Transverse colon (tissue), 4 donors: ENCODE data around the gene P3H2. TPM values are rescaled to one million over a fixed set of nuclear protein-coding genes. Genes with fewer than 3 reads are reported as not detected.

Experiments
- DNase-seq: peaks from one replicate; pipeline ENCODE4 v3.0.0-alpha.2; 2019
- H3K27ac ChIP-seq, 4 donors: fragments of 200-600 bp; sonication (generic); 2 replicates each; pipeline ENCODE4 v1.5.1; 2016 to 2018; ENCODE audit warnings: inconsistent platforms in 4 of 4
- H3K27me3 ChIP-seq: fragments of 200-600 bp; sonication (generic); 2 replicates; pipeline ENCODE4 v1.5.1; 2017; ENCODE audit warnings: inconsistent platforms
- H3K36me3 ChIP-seq, 4 donors: fragments of 200-600 bp; sonication (generic); 2 replicates each; pipeline ENCODE4 v1.5.1; 2017 to 2019; ENCODE audit warnings: inconsistent platforms in 4 of 4
- H3K4me1 ChIP-seq, 4 donors: fragments of 200-600 bp; sonication (generic); 2 replicates each; pipeline ENCODE4 v1.5.1; 2017 to 2020; ENCODE audit warnings: inconsistent platforms in 4 of 4
- H3K4me3 ChIP-seq, 4 donors: fragments of 200-600 bp; sonication (generic); 1 replicate in 1 of 4; 2 replicates in 3 of 4; pipeline versions ENCODE4 v1.5.1 to v1.6.1; 2017 to 2019; ENCODE audit warnings: inconsistent platforms in 4 of 4
- H3K9me3 ChIP-seq, 2 donors: fragments of 200-600 bp; sonication (generic); 2 replicates each; pipeline ENCODE4 v1.5.1; 2017 to 2019; ENCODE audit warnings: inconsistent platforms in 2 of 2
- CTCF ChIP-seq, 5 experiments: fragments of 200-600 bp in 3 of 5; fragments of 450-650 bp in 2 of 5; sonication (generic) in 3 of 5; IDR thresholded peaks; 1 replicate in 2 of 5; 2 replicates in 3 of 5; pipeline ENCODE4 v1.5.1; 2016 to 2017; ENCODE audit warnings: antibody characterized with exemption in 5 of 5, inconsistent platforms in 3 of 5, mild to moderate bottlenecking in 2 of 5, moderate library complexity in 1 of 5
- EP300 ChIP-seq: sonication (generic); formaldehyde crosslinking; IDR thresholded peaks from one replicate; pipeline ENCODE4 v1.6.1; 2017; ENCODE audit warnings: antibody characterized with exemption, low read depth
- POLR2A ChIP-seq: fragments of 450-650 bp; IDR thresholded peaks from one replicate; pipeline ENCODE4 v1.6.1; 2016; ENCODE audit warnings: antibody characterized with exemption, mild to moderate bottlenecking, moderate library complexity
- POLR2AphosphoS5 ChIP-seq, 3 donors: sonication (generic); formaldehyde crosslinking; IDR thresholded peaks; one replicate each; pipeline ENCODE4 v1.6.1; 2016; ENCODE audit warnings: antibody characterized with exemption in 3 of 3
- WGBS, 2 donors: methylation state at CpG; one replicate each; pipeline ENCODE4 v1.1.5; 2018; ENCODE audit warnings: low coverage in 1 of 2; 5-methylcytosine and 5-hydroxymethylcytosine counted together
- in situ Hi-C, 4 donors: fragments of 200-750 bp; cut with MboI; loops; one replicate each; pipeline versions ENCODE4 v1.15.0 to v1.15.1; 2017; ENCODE audit warnings: low sequenced_read_pairs in 3 of 4, low pct_ligation_motif_present in 1 of 4, low pct_unique_long_range_greater_than_20kb in 1 of 4
- intact Hi-C: fragments of 100-400 bp; cut with DNase I; formaldehyde crosslinking; loops from one replicate; pipeline ENCODE4 v1.15.1; 2023; ENCODE audit warnings: low total_unique reads
- total RNA-seq, 4 donors: library from RNA; depleted of rRNA; stranded (reverse); fragments of >200 nt; gene quantifications; one replicate each; pipeline ENCODE4 v1.1.0, GENCODE V29; 2016

P3H2 gene
- total RNA-seq, 4 donors from 2014 or later: 26.6 to 153 (median 54.3) TPM

GRCh38 chr3:190012784-190013183 lies 107.9 kb downstream of the P3H2 start:
- 63 to 65% methylated on average over 6 of the region's 6 CpGs for WGBS, 2 donors
- peak overlapping the region in 1 of 4 donors; percentile 29 for H3K27ac ChIP-seq
- in situ Hi-C loops: no loop called here

GRCh38 chr3:190012314-190012782 lies 108.3 kb downstream of the P3H2 start:
- no peaks in the 10 kb centered on the region for H3K27me3 ChIP-seq
- H3K4me3 ChIP-seq: no peak overlapping the region
- no peak for DNase-seq
- in situ Hi-C loops: no loop called here
- peaks cover 6 to 17% (median 10%) of the 10 kb centered on the region in 4 donors for H3K4me1 ChIP-seq
- intact Hi-C loops: no loop called here
- H3K9me3 ChIP-seq: no peaks in the 10 kb centered on the region
- H3K27ac ChIP-seq: peak overlapping the region in 1 of 4 donors; percentile 29
- TF ChIP-seq POLR2A (no peak), EP300 (no peak), POLR2AphosphoS5 (IDR thresholded peaks at IDR 0.05) (no peak), CTCF (IDR thresholded peaks at IDR 0.05) (no peak)
- H3K36me3 ChIP-seq: no peaks in the 10 kb centered on the region
- WGBS, 2 donors: 13 to 30% methylated on average over 4 of the region's 4 CpGs

More at GRCh38 chr3:190012784-190013183, 107.9 kb downstream of the P3H2 start:
- Histone ChIP-seq H3K27me3 (no peaks in the 10 kb centered on the region), H3K4me1 (peaks cover 6 to 15% (median 10%) of the 10 kb centered on the region in 4 donors), H3K4me3 (no peak overlapping the region), H3K9me3 (no peaks in the 10 kb centered on the region), H3K36me3 (no peaks in the 10 kb centered on the region)
- intact Hi-C loops: no loop called here
- DNase-seq: no peak
- TF ChIP-seq CTCF (IDR thresholded peaks at IDR 0.05): no peak
- TF ChIP-seq POLR2AphosphoS5 (IDR thresholded peaks at IDR 0.05): no peak
- no peak for TF ChIP-seq POLR2A
- TF ChIP-seq EP300: no peak

GRCh38 chr3:190010486-190010885 lies 110.2 kb downstream of the P3H2 start:
- no peaks in the 10 kb centered on the region for H3K36me3 ChIP-seq
- no peaks in the 10 kb centered on the region for H3K9me3 ChIP-seq
- TF ChIP-seq POLR2A (no peak), CTCF (IDR thresholded peaks at IDR 0.05) (no peak), POLR2AphosphoS5 (IDR thresholded peaks at IDR 0.05) (no peak), EP300 (no peak)
- intact Hi-C loops: no loop called here
- WGBS, 2 donors: 53 to 69% methylated on average over 2 of the region's 2 CpGs
- peaks cover 6 to 36% (median 18%) of the 10 kb centered on the region in 4 donors for H3K4me1 ChIP-seq
- no peak for DNase-seq
- no peak overlapping the region for H3K4me3 ChIP-seq
- no peak overlapping the region for H3K27ac ChIP-seq
- in situ Hi-C loops: no loop called here
- no peaks in the 10 kb centered on the region for H3K27me3 ChIP-seq

- no peak for DNase-seq
- Histone ChIP-seq H3K4me1 (peaks cover 8 to 44% (median 21%) of the 10 kb centered on the region in 4 donors), H3K9me3 (no peaks in the 10 kb centered on the region), H3K27me3 (no peaks in the 10 kb centered on the region), H3K27ac (no peak overlapping the region), H3K4me3 (no peak overlapping the region), H3K36me3 (no peaks in the 10 kb centered on the region)
- in situ Hi-C loops: no loop called here
- WGBS, 2 donors: 54 to 88% methylated on average over 1 of the region's 1 CpG
- TF ChIP-seq POLR2A: no peak
- TF ChIP-seq CTCF (IDR thresholded peaks at IDR 0.05): no peak
- no peak for TF ChIP-seq EP300
- TF ChIP-seq POLR2AphosphoS5 (IDR thresholded peaks at IDR 0.05): no peak
- intact Hi-C loops: no loop called here
These were observed 111.1 kb downstream of the P3H2 start for GRCh38 chr3:190009614-190010013.
